ENCODE data around the gene PHOSPHO2.
"Not testable (repeated sequence)": the region's sequence is repeated elsewhere in the genome, so short reads cannot be mapped to it uniquely, and the experiment has no call there.

The PHOSPHO2 gene

GRCh38 chr2:169684135-169684565 is 10.1 kb upstream of the PHOSPHO2 start:
- DNase-seq (ENCODE audit: low read depth) = no peak

DNA sequence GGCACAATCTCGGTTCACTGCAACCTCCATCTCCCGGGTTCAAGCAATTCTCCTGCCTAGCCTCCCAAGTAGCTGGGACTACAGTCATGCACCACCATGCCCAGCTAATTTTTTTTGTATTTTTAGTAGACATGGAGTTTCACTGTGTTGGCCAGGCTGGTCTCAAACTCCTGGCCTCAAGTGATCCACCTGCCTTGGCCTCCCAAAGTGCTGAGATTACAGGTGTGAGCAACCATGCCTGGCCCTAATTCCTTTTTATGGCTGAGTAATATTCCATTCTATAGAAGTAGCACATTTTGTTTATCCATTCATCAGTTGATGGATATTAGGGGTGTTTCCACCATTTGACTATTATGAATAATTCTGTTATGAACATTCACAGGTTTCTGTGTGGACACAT is 9.6 kb upstream of the PHOSPHO2 start:
- not testable (repeated sequence) for DNase-seq (ENCODE audit: low read depth)

- not testable (repeated sequence) for DNase-seq (ENCODE audit: low read depth)
Observed at GRCh38 chr2:169686825-169687224, 7.4 kb upstream of the PHOSPHO2 start.

DNA sequence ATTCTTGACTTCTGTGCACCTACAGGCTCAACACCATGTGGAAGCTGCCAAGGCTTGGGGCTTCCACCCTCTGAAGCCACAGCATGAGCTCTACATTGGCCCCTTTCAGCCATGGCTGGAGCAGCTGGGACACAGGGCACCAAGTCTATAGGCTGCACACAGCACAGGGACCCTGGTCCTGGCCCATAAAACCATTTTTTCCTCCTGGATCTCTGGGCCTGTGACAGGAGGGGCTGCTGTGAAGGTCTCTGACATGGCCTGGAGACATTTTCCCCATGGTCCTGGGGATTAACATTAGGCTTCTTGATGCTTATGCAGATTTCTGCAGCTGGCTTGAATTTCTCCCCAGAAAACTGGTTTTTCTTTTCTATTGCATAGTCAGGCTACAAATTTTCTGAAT is 6.3 kb upstream of the PHOSPHO2 start:
- DNase-seq (ENCODE audit: low read depth) = not testable (repeated sequence)

DNA sequence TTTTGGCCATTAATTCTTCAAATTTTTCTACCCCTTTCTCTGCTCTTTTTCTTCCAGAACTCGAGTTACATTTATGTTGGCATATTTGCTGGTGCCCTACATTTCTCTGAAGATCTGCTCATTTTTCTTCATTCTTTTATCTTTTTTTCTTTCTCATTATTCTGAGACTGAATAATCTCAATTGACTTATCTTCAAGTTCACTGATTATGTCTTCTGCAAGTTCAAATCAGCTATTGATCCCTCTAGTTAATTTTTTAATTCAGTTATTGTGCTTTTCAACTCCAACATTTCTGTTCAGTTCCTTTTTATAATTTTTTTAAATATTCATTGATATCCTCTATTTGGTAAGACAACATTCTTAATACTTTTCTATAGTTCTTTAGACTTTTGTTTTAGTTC is 3.3 kb upstream of the PHOSPHO2 start:
- no peak for DNase-seq (ENCODE audit: low read depth)

DNA sequence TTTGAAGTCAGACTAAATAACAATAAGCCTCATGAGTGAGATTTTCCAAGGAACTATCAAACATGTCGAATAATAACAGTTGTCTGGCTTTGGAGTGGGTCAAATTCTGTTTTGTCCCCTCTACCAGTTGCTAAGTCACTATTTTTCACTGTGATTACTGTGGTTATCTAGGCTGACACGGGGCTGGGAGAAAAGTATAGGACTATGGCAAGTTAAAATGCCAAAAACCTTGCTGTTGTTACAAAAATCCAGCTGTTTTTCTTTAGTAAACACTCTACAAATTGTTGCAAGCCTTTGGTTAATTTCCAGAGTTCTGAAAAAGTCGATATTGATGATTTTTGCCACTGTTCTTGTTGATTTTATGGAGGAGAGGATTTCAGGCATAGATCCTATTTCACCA is 1.6 kb upstream of the PHOSPHO2 start:
- DNase-seq (ENCODE audit: low read depth) = no peak

DNA sequence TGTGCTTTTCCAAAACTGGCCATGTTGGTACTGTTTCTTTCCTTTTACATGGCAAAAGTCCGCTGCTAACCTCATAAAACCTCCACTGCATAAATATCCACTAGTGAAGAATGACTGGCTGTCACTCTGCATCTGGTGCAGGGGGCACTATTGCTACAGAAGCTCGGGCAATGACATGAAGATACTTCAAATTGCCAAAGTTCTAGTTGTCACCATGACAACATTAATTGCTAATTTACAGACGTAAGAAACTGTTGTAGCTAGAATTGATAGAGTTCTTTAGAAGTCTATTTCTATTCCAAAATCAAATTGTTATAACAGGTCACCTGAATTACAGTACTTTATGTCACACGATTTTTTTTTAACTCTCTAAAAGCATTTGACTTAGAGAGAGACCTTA is 909 bp upstream of the PHOSPHO2 start:
- no peak for DNase-seq (ENCODE audit: low read depth)

GRCh38 chr2:169694894-169695260 is 608 bp downstream of the PHOSPHO2 start:
- no peak for DNase-seq (ENCODE audit: low read depth)

DNA sequence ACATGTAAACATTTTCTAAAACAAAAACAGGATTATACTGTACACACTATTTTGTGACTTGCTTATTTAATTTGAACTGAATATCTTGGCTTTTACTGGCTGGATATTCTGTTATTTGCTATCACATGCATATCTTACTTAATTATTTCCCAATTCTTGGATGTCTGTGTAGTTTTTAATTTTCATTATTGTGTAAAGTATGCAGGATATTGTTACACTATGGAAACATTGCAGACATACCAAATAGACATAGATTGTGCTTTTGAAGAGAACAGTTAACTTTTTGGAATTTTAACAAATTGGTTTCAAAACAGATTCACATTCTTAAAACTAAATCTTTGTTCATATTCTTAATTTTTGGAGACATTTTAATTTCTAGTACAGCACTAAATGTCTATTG is 2.1 kb downstream of the PHOSPHO2 start:
- DNase-seq (ENCODE audit: low read depth) = no peak

DNA sequence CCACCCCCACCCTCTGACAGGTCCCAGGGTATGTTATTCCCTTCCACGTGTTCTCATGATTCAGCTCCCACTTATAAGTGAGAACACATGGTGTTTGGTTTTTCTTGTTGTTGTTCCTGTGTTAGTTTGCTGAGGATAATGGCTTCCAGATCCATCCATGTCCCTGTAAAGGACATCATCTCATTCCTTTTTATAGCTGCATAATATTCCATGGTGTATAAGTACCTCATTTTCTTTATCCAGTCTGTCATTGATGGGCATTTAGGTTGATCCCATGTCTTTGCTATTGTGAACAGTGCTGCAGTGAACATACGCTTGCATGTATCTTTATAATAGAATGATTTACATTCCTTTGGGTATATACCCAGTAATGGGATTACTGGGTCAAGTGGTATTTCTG is 4.9 kb downstream of the PHOSPHO2 start:
- not testable (repeated sequence) for DNase-seq (ENCODE audit: low read depth)

- DNase-seq (ENCODE audit: low read depth) = no peak
Observed at GRCh38 chr2:169702996-169703395, 8.7 kb downstream of the PHOSPHO2 start.

GRCh38 chr2:169704160-169704708 is 10.0 kb downstream of the PHOSPHO2 start:
- DNase-seq (ENCODE audit: low read depth) = no peak

DNA sequence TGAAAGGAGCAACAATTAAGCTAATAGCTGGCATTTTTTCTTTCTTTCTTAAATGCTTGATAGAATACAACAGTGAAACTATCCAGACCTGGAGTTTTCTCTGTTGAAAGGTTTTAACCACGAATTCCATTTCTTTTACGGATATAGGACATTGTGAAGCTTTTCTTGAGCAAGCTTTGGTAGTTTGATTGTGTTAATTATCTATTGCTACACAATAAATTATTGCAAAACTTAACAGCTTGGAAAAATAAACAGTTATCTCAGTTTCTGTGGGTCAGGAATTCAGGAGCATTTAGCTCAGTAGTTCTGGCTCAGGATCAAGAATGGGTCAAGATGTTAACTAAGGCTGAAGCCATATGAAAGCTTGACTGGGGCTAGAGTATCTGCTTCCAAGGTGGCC is 11.7 kb downstream of the PHOSPHO2 start:
- no peak for DNase-seq (ENCODE audit: low read depth)

GRCh38 chr2:169707626-169708025 is 13.4 kb downstream of the PHOSPHO2 start:
- DNase-seq (ENCODE audit: low read depth) = no peak

- no peak for DNase-seq (ENCODE audit: low read depth)
Observed at GRCh38 chr2:169709331-169709730, 15.1 kb downstream of the PHOSPHO2 start.

DNA sequence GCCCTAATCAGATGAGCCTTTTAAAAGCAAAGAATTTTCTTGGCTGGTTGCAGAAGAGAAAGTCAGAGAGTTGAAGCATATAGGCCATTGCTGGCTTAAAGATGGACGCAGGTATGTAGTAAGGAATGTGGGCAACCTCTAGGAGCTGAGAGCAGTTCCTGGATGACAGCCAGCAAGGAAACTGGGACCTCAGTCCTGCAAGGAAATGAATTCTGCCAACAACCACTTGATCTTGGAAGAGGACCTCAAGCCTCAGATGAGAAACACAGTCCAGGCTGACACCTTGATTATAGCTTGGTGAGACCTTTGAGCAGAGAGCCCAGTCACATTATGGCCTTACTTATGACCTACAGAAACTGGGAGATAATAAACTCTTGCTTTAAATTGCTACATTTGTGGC is 15.7 kb downstream of the PHOSPHO2 start:
- DNase-seq (ENCODE audit: low read depth) = no peak

DNA sequence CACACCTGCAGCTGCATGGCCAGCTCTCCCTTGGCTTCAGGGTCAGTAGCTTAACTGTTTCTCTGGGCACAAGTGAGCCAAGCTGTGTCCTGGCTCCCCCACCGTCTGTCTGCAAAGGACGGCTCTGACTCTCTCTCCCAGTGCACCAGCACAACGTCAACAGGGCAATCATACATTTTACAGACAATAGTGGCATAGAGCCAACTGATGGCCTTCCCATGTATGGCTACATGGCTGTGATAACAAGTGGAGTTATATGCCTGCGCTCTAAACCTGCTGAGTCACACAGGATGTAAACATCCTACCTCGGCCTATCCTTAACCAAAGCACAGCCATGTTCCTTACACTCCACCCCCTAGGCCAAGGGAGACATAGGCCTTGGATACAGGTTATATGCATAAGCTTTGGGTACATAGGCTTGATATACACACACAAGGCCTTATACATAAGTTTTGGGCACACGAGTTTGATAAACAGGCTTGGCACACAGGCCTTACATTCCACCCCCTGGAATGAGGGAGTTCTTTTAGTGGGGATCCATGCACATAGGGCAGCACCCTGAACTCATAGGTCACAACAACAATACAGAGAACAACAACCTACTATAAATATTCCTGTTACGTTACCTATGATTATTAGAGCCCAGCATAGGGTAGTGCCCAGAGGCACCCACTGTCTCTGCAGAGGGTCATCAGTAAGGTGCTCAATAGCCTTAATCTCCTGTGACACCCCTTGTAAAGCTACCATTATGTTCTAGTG is 17.7 kb downstream of the PHOSPHO2 start:
- DNase-seq (ENCODE audit: low read depth) = no peak

- no peak for DNase-seq (ENCODE audit: low read depth)
Observed at GRCh38 chr2:169712791-169713227, 18.5 kb downstream of the PHOSPHO2 start.

DNA sequence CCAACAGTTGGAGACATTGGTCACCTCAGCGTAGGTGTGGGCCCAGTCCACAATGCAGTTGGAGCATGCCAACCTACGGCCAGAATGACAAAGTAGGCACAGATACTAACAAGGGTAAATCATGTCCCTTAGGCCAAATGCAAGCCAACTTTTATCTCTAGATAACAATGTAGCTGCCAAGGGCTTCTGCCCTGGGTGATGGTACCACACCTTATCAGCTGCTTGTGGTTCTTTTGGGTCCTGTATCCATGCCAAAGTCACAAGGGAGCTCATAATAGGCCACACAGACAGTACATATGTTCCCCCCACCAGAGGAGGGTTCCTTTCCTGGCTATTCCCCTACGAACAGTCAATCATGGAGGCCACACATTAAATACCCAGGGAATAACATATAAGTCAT is 19.1 kb downstream of the PHOSPHO2 start:
- DNase-seq (ENCODE audit: low read depth) = no peak

DNA sequence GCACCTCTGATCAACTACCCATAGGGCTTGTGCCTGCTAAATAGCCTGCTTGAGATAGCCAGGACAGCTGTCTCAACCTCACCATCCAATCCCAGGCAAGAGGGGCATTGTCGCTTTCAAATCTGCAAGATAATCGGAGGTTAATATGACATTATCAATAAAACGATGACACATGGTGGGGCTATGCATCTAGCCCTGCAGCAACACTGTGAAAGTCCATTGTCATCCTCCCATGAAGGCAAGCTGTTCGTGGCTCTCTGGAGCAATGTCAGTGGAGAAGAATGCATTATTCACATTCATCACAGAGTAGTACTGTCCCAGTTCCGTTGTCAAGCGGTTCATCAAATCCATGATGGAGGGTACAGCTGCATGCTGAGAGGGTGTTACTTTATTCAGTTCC is 20.4 kb downstream of the PHOSPHO2 start:
- DNase-seq (ENCODE audit: low read depth) = no peak

DNA sequence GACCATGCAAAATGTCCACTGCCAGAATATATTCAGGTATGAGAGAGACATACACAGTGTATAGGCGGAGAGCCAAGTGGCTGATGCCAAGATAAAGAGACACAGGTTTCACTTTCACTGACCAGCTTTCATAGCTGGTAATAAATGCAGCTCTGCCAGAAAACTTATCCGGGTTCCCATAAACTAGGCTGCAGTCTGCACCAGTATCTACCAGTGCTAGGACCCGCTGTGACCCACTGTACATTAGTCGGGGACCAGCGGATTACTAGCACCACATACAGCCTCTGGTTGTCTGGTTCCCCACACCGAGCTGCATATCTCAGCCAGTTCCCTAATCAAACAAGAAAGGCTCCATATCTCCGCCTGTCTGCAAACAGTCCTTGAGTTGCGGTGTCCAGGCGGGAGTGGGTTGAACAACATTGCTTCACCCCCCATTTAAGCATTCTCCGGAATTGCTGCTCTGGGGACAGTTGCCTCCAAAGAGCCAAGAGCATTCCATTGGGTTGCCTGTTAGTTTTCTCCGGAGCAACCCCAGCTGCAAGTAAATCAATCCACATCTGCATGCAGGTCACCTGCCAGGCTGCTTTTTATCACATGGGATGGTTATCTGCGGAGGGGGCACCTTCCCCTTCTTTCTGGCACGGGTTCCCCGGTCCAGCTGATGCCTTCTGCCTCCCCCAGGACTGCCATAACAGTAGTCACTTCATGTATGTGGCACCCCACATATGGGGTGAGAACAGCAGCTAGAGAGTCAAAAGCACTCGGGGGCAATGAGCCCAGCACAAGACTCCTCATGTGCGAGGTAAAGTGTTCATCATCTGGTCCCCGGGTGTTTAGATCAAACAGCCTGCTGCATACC is 21.3 kb downstream of the PHOSPHO2 start:
- DNase-seq (ENCODE audit: low read depth) = no peak

GRCh38 chr2:169716238-169716886 is 22.1 kb downstream of the PHOSPHO2 start:
- DNase-seq (ENCODE audit: low read depth) = no peak

Measured in stimulated activated CD8-positive, alpha-beta memory T cell treated with anti-CD3 and anti-CD28 coated beads, Interleukin-12 subunit alpha, Interleukin-12 subunit beta, amount 100 ng/mL, for 4 hours (primary cell).